GM18519 (cell line): ENCODE data around the gene SLC25A42.

Source experiments
- ATAC-seq: cut with Tn5 transposase; IDR thresholded peaks from one replicate; pipeline ENCODE4 v1.9.1; 2021; ENCODE audit warnings: mild to moderate bottlenecking, moderate library complexity; ENCODE audit not compliant: unreplicated experiment, low FRiP score

SLC25A42 gene

GRCh38 chr19:19067276-19068072, 3.7 kb downstream of the SLC25A42 start:
- ATAC-seq, result no peak

GRCh38 chr19:19068659-19069654, 5.2 kb downstream of the SLC25A42 start:
- ATAC-seq, result no peak

GRCh38 chr19:19071897-19072296, 8.1 kb downstream of the SLC25A42 start:
- no peak for ATAC-seq

GRCh38 chr19:19074196-19074882, 10.5 kb downstream of the SLC25A42 start:
- no peak for ATAC-seq

- ATAC-seq, result no peak
Measured at GRCh38 chr19:19075126-19075525, 11.3 kb downstream of the SLC25A42 start.

- no peak for ATAC-seq
Measured at GRCh38 chr19:19076476-19076875, 12.7 kb downstream of the SLC25A42 start.

GRCh38 chr19:19077103-19077502, 13.3 kb downstream of the SLC25A42 start:
- ATAC-seq, result no peak

- no peak for ATAC-seq
Measured at GRCh38 chr19:19078801-19079200, 15.0 kb downstream of the SLC25A42 start.

GRCh38 chr19:19079571-19079970, 15.8 kb downstream of the SLC25A42 start:
- ATAC-seq, result no peak

GRCh38 chr19:19081642-19082151, 17.9 kb downstream of the SLC25A42 start:
- ATAC-seq, result no peak

GRCh38 chr19:19083413-19084178, 19.8 kb downstream of the SLC25A42 start:
- no peak for ATAC-seq

- ATAC-seq, result no peak
Measured at GRCh38 chr19:19087676-19088075, 23.9 kb downstream of the SLC25A42 start.

GRCh38 chr19:19094513-19094912, 30.7 kb downstream of the SLC25A42 start:
- no peak for ATAC-seq

- ATAC-seq, result no peak
Measured at GRCh38 chr19:19095691-19096090, 31.9 kb downstream of the SLC25A42 start.

GRCh38 chr19:19096641-19097627, 33.1 kb downstream of the SLC25A42 start:
- ATAC-seq, result no peak

- ATAC-seq, result no peak
Measured at GRCh38 chr19:19098084-19098702, 34.4 kb downstream of the SLC25A42 start.

- no peak for ATAC-seq
Measured at GRCh38 chr19:19098703-19099632, 35.2 kb downstream of the SLC25A42 start.
